Liver (tissue), 9 donors: ENCODE results near the gene ARID5B. TPM values are rescaled to one million over a fixed set of nuclear protein-coding genes. Genes with fewer than 3 reads are reported as not detected.

ENCODE experiments used
- DNase-seq: peaks from one replicate; pipeline ENCODE4 v3.0.0-alpha.2; 2017; ENCODE audit warnings: low spot score
- H3K27ac ChIP-seq, 2 donors: one replicate each; pipeline ENCODE4 v1.7.0; 2013; ENCODE audit warnings: inconsistent platforms in 2 of 2, low read length in 2 of 2, control low read depth in 1 of 2, low read depth in 1 of 2, mild to moderate bottlenecking in 1 of 2
- H3K27me3 ChIP-seq, 4 donors: one replicate each; pipeline versions ENCODE4 v1.6.1 to v1.7.0; 2013; ENCODE audit warnings: low read length in 3 of 4, inconsistent platforms in 1 of 4, mild to moderate bottlenecking in 1 of 4, moderate library complexity in 1 of 4; ENCODE audit not compliant: control insufficient read depth in 4 of 4, insufficient read depth in 4 of 4
- H3K36me3 ChIP-seq, 4 donors: one replicate each; pipeline versions ENCODE4 v1.6.1 to v1.7.0; 2013; ENCODE audit warnings: low read length in 3 of 4, mild to moderate bottlenecking in 3 of 4, low read depth in 1 of 4, moderate library complexity in 1 of 4; ENCODE audit not compliant: control insufficient read depth in 4 of 4, insufficient read depth in 3 of 4
- H3K4me1 ChIP-seq, 4 donors: one replicate each; pipeline versions ENCODE4 v1.6.1 to v1.7.0; 2013; ENCODE audit warnings: low read length in 3 of 4, mild to moderate bottlenecking in 3 of 4, moderate library complexity in 1 of 4; ENCODE audit not compliant: control insufficient read depth in 4 of 4, insufficient read depth in 4 of 4
- H3K4me3 ChIP-seq, 3 donors: one replicate each; pipeline versions ENCODE4 v1.6.1 to v1.7.0; 2013; ENCODE audit warnings: low read length in 3 of 3, control low read depth in 1 of 3, low read depth in 1 of 3, mild to moderate bottlenecking in 1 of 3
- H3K9ac ChIP-seq, 2 donors: one replicate each; pipeline ENCODE4 v1.7.0; 2013; ENCODE audit warnings: low read length in 2 of 2, mild to moderate bottlenecking in 2 of 2, moderate library complexity in 2 of 2, control low read depth in 1 of 2, low read depth in 1 of 2
- H3K9me3 ChIP-seq, 4 donors: one replicate each; pipeline versions ENCODE4 v1.6.1 to v1.7.0; 2013; ENCODE audit warnings: low read length in 3 of 4; ENCODE audit not compliant: control insufficient read depth in 4 of 4
- ATF3 ChIP-seq: IDR thresholded peaks from 2 replicates; pipeline ENCODE4 v1.6.1; 2016; ENCODE audit warnings: antibody characterized with exemption
- CTCF ChIP-seq: fragments of 150-350 bp; IDR thresholded peaks from 2 replicates; pipeline ENCODE4 v1.5.1; 2017; ENCODE audit warnings: improper control_type of control experiment, low read depth, low read length; ENCODE audit not compliant: missing input control
- EGR1 ChIP-seq, 2 donors: IDR thresholded peaks; 2 replicates each; pipeline ENCODE4 v1.6.1; 2016 to 2018; ENCODE audit warnings: antibody characterized with exemption in 2 of 2, low read depth in 2 of 2
- FOXA1 ChIP-seq: IDR thresholded peaks from 2 replicates; pipeline ENCODE4 v1.6.1; 2016; ENCODE audit warnings: antibody characterized with exemption
- FOXA2 ChIP-seq: IDR thresholded peaks from 2 replicates; pipeline ENCODE4 v1.6.1; 2016; ENCODE audit warnings: antibody characterized with exemption
- HNF4A ChIP-seq, 2 donors: conservative IDR thresholded peaks; 2 replicates each; pipeline ENCODE4 v1.6.1; 2016; ENCODE audit warnings: antibody characterized with exemption in 2 of 2, mild to moderate bottlenecking in 2 of 2
- HNF4G ChIP-seq: IDR thresholded peaks from 2 replicates; pipeline ENCODE4 v1.6.1; 2016; ENCODE audit warnings: antibody characterized with exemption
- JUND ChIP-seq, 2 donors: IDR thresholded peaks; 2 replicates each; pipeline ENCODE4 v1.6.1; 2016; ENCODE audit warnings: antibody characterized with exemption in 2 of 2
- MAX ChIP-seq: IDR thresholded peaks from 2 replicates; pipeline ENCODE4 v1.6.1; 2016; ENCODE audit warnings: antibody characterized with exemption
- NR2F2 ChIP-seq: IDR thresholded peaks from 2 replicates; pipeline ENCODE4 v1.6.1; 2016; ENCODE audit warnings: antibody characterized with exemption
- RAD21 ChIP-seq, 2 donors: IDR thresholded peaks; 2 replicates each; pipeline ENCODE4 v1.6.1; 2016; ENCODE audit warnings: antibody characterized with exemption in 2 of 2, mild to moderate bottlenecking in 2 of 2
- REST ChIP-seq: IDR thresholded peaks from 2 replicates; pipeline ENCODE4 v1.6.1; 2016; ENCODE audit warnings: antibody characterized with exemption, mild to moderate bottlenecking
- RXRA ChIP-seq, 2 donors: IDR thresholded peaks; 2 replicates each; pipeline ENCODE4 v1.6.1; 2017 to 2018; ENCODE audit warnings: antibody characterized with exemption in 2 of 2, mild to moderate bottlenecking in 1 of 2
- TAF1 ChIP-seq: conservative IDR thresholded peaks from 2 replicates; pipeline ENCODE4 v1.6.1; 2016; ENCODE audit warnings: antibody characterized with exemption, mild to moderate bottlenecking
- YY1 ChIP-seq: IDR thresholded peaks from 2 replicates; pipeline ENCODE4 v1.6.1; 2016; ENCODE audit warnings: antibody characterized with exemption, mild to moderate bottlenecking
- ZBTB33 ChIP-seq: IDR thresholded peaks from 2 replicates; pipeline ENCODE4 v1.6.1; 2016; ENCODE audit warnings: antibody characterized with exemption
- WGBS: extraction: QIAGEN DNeasy Blood & Tissue Kit; methylation state at CpG from one replicate; pipeline ENCODE4 v1.1.7; 2013; 5-methylcytosine and 5-hydroxymethylcytosine counted together
- polyA plus RNA-seq, 2 donors: library from polyadenylated mRNA; stranded (reverse) in 1 of 2; unstranded in 1 of 2; fragments of 200-250 nt in 1 of 2; fragments of >200 nt in 1 of 2; fragmentation: Nextera tagmentation in 1 of 2; extraction: Ambion mirVana in 1 of 2; gene quantifications; one replicate each; pipeline versions ENCODE4 v1.2.1 to v1.2.3, GENCODE V29; 2013 to 2015
- total RNA-seq, 2 donors: library from RNA; depleted of rRNA; stranded (reverse); fragments of >200 nt; gene quantifications; one replicate each; pipeline ENCODE4 v1.2.3, GENCODE V29; 2014
- donor health status: healthy.
- donor health status: healthy.
- donor health status: healthy.
- donor health status: healthy.
- donor health status: healthy.

The ARID5B gene
- total and polyA plus RNA-seq, 4 donors, result 1.3 to 6.4 (median 5.2) TPM

- Histone ChIP-seq H3K9me3 (no peaks in the 10 kb centered on the region), H3K36me3 (no peaks in the 10 kb centered on the region), H3K9ac (no peak overlapping the region), H3K27me3 (no peaks in the 10 kb centered on the region), H3K4me1 (no peaks in the 10 kb centered on the region), H3K27ac (no peak overlapping the region), H3K4me3 (no peak overlapping the region)
- DNase-seq, result no peak
- TF ChIP-seq CTCF (no peak), ATF3 (no peak), RAD21 (IDR thresholded peaks at IDR 0.05) (no peak), HNF4G (no peak)
- 90% methylated on average over 6 of the region's 6 CpGs for WGBS
These were observed 215.4 kb downstream of the ARID5B start for GRCh38 chr10:62116896-62117295.

- Histone ChIP-seq H3K36me3 (no peaks in the 10 kb centered on the region), H3K27ac (no peak overlapping the region), H3K27me3 (no peaks in the 10 kb centered on the region), H3K4me3 (no peak overlapping the region), H3K9me3 (peaks cover 0 to 8% (median 1%) of the 10 kb centered on the region in 4 donors), H3K4me1 (no peaks in the 10 kb centered on the region), H3K9ac (no peak overlapping the region)
- WGBS, result 78% methylated on average over 1 of the region's 1 CpG
- DNase-seq, result no peak
- TF ChIP-seq FOXA1, result no peak
- no peak for TF ChIP-seq YY1
- TF ChIP-seq TAF1, result no peak
- TF ChIP-seq ATF3, result no peak
- no peak for TF ChIP-seq JUND (IDR thresholded peaks at IDR 0.05)
- no peak for TF ChIP-seq CTCF
- no peak for TF ChIP-seq HNF4A (conservative IDR thresholded peaks at IDR 0.05)
- TF ChIP-seq NR2F2, result no peak
- no peak for TF ChIP-seq FOXA2
- no peak for TF ChIP-seq RXRA (IDR thresholded peaks at IDR 0.05)
- no peak for TF ChIP-seq REST
- no peak for TF ChIP-seq HNF4G
- no peak for TF ChIP-seq ZBTB33
- TF ChIP-seq MAX, result no peak
- no peak for TF ChIP-seq EGR1 (IDR thresholded peaks at IDR 0.05; ENCODE audit: low read depth in 2 of 2)
- TF ChIP-seq RAD21 (IDR thresholded peaks at IDR 0.05), result no peak
These were observed 219.7 kb downstream of the ARID5B start for GRCh38 chr10:62121187-62121530.
